DMS53 (cell line): Measurements from ENCODE around the gene ITGA2B.
"Not testable (repeated sequence)": the region's sequence is repeated elsewhere in the genome, so short reads cannot be mapped to it uniquely, and the experiment has no call there.

ENCODE experiments used
- DNase-seq: peaks from one replicate; lab custom pipeline; 2025; lab: John Stamatoyannopoulos, UW

Gene ITGA2B

DNA sequence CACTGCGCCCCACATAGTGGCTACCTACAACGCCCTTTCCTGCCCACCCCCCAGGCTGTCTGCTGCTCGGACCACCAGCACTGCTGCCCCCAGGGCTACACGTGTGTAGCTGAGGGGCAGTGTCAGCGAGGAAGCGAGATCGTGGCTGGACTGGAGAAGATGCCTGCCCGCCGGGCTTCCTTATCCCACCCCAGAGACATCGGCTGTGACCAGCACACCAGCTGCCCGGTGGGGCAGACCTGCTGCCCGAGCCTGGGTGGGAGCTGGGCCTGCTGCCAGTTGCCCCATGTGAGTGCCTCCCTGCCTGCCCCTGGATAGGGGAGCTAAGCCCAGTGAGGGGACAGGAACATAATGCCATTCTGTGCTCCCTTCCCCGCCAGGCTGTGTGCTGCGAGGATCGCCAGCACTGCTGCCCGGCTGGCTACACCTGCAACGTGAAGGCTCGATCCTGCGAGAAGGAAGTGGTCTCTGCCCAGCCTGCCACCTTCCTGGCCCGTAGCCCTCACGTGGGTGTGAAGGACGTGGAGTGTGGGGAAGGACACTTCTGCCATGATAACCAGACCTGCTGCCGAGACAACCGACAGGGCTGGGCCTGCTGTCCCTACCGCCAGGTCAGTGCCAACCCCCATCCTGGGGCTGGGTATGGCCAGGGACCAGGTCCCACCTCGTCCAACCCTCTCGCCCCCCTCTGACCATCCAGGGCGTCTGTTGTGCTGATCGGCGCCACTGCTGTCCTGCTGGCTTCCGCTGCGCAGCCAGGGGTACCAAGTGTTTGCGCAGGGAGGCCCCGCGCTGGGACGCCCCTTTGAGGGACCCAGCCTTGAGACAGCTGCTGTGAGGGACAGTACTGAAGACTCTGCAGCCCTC, 37.3 kb downstream of the ITGA2B start:
- DNase-seq: no peak

DNA sequence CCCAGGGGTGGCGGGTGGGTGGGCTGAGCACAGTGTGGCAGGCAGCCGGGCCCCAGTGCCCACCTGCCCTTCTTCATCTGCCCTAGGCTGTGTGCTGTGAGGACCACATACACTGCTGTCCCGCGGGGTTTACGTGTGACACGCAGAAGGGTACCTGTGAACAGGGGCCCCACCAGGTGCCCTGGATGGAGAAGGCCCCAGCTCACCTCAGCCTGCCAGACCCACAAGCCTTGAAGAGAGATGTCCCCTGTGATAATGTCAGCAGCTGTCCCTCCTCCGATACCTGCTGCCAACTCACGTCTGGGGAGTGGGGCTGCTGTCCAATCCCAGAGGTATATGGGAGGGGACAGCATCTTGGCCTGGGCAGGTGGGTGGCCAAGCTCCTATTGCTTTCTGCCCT, 38.0 kb downstream of the ITGA2B start:
- DNase-seq: no peak

GRCh38 chr17:44350733-44351226, 38.7 kb downstream of the ITGA2B start:
- peak; percentile 83 for DNase-seq

DNA sequence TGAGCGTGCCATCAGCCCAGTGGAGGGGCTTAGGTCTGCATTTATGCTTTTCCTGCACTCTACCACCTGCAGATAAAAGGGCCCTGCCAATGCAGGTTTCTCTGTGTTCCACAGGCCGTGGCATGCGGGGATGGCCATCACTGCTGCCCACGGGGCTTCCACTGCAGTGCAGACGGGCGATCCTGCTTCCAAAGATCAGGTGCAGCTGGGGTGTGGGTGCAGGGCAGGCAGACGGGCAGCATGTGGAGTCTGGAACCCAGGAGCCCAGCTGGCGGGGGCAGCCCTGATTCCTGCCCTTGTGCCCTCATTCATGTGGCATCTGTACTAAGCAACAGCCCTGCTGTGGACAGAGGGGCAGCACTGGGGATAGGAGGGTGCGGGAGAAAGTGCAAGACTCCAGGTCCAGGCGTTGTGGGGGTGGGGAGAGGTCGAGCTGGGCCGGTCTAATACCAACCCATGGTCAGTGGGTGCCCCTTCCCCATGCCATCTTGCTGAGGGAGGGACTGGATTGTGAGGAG, 39.8 kb downstream of the ITGA2B start:
- no peak for DNase-seq

- no peak for DNase-seq
Observed at GRCh38 chr17:44348988-44349364, 40.5 kb downstream of the ITGA2B start.

DNA sequence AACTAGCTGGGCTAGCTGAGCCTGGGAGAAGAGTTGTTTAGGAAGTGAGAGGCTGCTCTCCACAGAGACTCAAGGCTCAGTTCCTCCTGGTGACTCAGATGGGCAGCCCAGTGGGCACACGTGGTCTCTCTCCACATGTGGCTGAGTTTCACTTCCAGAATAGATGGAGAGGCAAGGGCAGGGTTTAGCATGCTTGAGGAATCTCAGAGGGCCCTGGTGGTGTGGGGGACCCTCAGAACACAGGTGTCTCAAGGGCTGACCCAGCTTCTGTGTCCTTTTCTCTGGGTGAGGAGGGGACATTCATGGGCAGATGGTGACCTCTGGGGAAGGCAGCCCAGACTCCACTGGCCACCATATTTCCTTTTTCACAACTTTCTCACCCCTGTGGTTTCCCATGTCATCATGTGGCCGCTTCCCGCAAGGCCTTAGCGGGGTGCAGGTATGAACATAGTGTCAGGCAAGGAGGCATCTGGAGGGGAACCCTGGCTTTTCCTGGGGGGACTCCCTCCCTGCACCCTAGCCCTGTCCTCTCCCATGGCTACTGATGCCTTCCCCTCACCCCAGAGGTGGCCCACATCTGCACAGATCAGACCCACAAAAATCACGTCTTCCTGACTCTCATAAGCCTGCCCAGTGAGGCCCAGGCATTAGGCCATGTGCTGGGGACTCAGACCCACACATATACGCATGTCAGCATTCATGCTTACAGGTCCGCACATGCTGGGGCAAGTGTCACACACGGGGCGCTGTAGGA, 41.0 kb downstream of the ITGA2B start:
- no peak for DNase-seq

DNA sequence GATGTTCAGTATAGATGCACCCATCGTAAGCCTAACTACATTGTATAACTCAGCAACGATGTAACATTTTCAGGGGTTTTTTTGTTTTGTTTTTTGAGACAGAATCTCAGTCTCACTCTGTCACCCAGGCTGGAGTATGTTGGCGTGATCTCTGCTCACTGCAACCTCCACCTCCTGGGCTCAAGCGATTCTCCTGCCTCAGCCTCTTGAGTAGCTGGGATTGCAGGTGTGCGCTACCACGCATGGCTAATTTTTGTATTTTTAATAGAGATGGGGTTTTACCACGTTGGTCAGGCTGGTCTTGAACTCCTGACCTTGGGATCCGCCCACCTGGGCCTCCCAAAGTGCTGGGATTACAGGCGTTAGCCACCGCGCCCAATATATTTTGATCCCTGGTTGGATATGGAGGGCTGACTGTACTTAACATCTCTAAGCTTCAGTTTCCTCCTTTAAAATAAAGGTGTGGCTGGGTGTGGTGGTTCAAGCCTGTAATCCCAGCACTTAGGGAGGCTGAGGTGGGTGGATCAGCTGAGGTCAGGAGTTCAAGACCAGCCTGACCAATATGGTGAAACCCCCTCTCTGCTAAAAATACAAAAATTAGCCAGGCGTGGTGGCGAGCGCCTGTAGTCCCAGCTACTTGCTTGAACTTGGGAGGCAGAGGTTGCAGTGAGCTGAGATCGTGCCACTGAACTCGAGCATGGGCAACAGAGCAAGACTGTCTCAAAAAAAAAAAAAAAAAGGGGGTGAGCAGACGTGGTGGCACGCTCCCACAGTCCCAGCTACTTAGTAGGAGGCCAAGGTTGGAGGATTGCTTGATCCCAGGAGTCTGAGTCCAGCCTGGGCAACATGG, 42.0 kb downstream of the ITGA2B start:
- DNase-seq: not testable (repeated sequence)

DNA sequence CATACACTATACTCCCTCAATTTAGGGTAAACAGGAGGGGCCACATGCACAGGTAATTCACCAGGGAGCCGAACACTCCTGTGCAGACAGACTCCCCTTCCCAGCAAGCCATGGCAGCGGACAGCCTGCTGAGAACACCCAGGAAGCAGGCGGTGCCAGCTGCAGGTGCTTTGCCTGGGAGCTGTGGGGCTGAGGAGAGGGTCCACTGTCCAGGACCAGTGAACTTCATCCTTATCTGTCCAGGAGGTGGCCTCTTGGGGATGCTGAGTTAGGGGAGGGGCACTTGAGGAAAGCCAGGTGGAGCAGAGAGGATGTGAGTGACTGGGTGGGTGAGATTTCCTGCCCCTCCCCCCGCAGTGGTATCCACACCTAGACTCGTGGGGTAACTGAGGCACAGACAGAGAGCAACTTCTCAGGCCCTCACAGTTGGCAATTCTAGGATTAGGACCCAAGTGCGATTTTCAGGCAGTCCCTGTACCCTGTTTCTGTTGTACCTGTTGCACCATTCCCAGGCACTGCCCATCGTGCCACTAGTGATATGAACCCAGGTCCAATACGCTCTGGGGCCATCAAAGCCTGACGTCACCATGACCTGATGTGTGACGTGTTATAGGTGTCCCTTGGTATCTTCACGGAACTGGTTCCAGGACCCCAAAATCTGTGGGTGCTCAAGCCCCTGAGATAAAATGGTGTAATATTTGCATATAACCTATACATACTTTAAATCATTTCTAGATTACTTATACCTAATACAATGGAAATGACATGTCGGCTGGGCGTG, 43.2 kb downstream of the ITGA2B start:
- peak; percentile 60 for DNase-seq

- peak; percentile 79 for DNase-seq
Observed at GRCh38 chr17:44345454-44346026, 43.9 kb downstream of the ITGA2B start.

- peak; percentile 100 for DNase-seq
Observed at GRCh38 chr17:44344939-44345453, 44.5 kb downstream of the ITGA2B start, which contains the start of gene GRN. Gene GRN (plus strand): TSS chr17:44345302. CDS start chr17:44349165, 3,863 bp downstream.

GRCh38 chr17:44343510-44344209, 45.8 kb downstream of the ITGA2B start:
- no peak for DNase-seq

DNA sequence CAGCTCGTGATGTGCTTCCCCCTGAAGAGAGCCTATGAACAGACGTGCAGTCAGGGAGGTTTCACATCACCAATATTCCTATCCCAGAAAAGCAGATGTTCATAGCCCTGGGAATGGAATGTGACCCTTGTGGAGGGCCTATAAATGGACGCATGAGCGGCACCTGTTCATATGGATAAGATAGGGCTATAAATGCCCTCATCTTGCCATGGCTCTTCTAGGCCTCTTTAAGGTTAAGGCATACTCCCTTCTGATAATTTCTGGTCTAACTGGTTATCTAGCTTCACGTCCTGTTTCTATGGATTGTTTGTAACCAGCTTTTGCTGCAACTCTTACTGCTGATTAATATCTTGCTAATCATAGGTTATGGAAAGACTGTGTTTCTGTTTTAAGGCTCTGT, 48.9 kb downstream of the ITGA2B start:
- DNase-seq: not testable (repeated sequence)

- peak; percentile 68 for DNase-seq
Observed at GRCh38 chr17:44338702-44339101, 50.7 kb downstream of the ITGA2B start.

- DNase-seq: no peak
Observed at GRCh38 chr17:44335968-44336367, 53.5 kb downstream of the ITGA2B start.

GRCh38 chr17:44335564-44335963, 53.9 kb downstream of the ITGA2B start:
- no peak for DNase-seq

DNA sequence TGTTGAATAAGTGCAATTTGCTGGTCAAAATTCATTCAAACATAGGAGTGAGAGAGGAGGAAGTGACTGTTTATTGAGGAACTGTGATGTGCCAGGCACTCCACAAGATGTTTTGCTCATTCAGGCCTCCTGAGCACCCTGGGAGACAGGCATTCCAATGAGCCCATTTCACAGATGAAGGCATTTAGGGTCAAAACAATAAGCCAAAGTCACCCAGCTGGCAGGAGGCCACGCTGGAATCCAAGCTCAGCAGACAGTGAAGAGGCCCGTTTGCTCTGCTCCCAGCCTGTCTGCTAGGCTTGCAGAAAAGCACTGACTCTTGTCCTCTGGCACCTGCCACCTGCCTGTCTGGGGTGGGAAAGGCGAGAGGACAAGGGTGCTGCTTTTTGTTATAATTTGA, 54.7 kb downstream of the ITGA2B start:
- DNase-seq: peak; percentile 42

DNA sequence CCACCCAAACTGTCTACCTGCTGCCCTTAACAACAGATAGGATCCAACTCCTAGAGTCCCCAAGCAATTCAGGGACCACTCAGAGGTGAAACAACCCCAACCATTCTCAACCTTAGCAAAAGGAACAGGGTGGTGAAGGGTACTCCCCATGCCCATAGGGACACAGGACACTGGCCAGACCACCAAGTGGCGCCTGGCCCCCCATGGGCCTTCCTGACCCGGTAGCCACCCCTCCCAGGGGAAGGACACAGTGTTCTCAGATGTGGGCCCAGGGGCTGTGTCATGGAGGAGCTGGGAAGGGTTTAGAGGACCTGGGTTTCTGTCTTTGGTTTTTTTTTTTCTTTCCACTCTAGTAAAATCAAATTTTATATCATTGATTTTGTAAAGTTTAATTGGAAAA, 55.1 kb downstream of the ITGA2B start:
- no peak for DNase-seq

- no peak for DNase-seq
Observed at GRCh38 chr17:44333371-44333770, 56.1 kb downstream of the ITGA2B start.

DNA sequence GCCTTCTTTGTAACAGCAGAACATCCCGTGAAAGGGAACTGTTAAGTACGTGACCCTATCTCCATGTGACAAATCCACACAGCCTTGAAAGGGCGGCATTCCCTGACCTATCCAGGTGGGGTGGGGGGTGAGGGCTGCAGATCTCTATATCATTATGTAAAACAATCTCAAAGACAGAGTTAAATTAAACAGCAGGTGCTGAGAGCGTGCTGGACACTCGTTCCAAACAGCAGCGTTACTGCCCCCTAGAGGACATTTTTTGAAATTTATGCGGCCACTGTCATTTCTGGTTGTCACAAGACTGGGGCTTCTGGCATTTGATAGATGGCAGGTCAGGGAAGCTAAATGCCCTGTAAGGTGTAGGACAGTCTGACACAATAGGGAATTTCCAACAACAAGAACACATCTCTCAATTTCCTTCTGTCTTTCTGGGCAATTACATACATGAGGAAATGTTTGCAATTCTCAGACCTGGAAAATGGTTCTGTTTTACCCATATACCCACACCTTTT, 58.1 kb downstream of the ITGA2B start:
- peak; percentile 95 for DNase-seq
